H1 (cell line): ENCODE results near the gene DHX9. TPM values are rescaled to one million over a fixed set of nuclear protein-coding genes. Genes with fewer than 3 reads are reported as not detected.

ENCODE experiments used
- CTCF ChIA-PET: fragments of 300-600 bp; sonication (Branson Sonifier 250); formaldehyde crosslinking; loops from one replicate; lab custom pipeline; 2021; ENCODE audit not compliant: partially characterized antibody; lab: Charles Lee
- POLR2A ChIA-PET: fragments of 300-600 bp; sonication (Branson Sonifier 250); formaldehyde crosslinking; loops from one replicate; lab custom pipeline; 2021; ENCODE audit warnings: inconsistent platforms; ENCODE audit not compliant: partially characterized antibody; lab: Charles Lee
- DNase-seq, 2 experiments: peaks; one replicate each; pipeline versions ENCODE4 v3.0.0 to v3.0.0-alpha.2; 2010 to 2022; ENCODE audit warnings: low spot score in 2 of 2, low read depth in 1 of 2, mixed read lengths in 1 of 2
- FAIRE-seq: peaks from 2 replicates; lab custom pipeline; 2011; peaks lifted over from hg19 to GRCh38; lab: Jason Lieb, UNC
- H2AFZ ChIP-seq: 2 replicates; pipeline ENCODE4 v1.8.1; 2012; ENCODE audit warnings: low read length, inconsistent platforms
- H2AK5ac ChIP-seq: 2 replicates; pipeline ENCODE4 v1.6.1; 2013; ENCODE audit warnings: low read depth, low read length
- H2BK120ac ChIP-seq: replicated peaks from 2 replicates; pipeline ENCODE3; 2013; ENCODE audit warnings: low read depth, low read length, inconsistent platforms
- H2BK12ac ChIP-seq: 2 replicates; pipeline ENCODE4 v1.6.1; 2013; ENCODE audit warnings: low read depth, low read length
- H2BK15ac ChIP-seq: 2 replicates; pipeline ENCODE4 v1.6.1; 2013; ENCODE audit warnings: low read length
- H2BK20ac ChIP-seq: 2 replicates; pipeline ENCODE4 v1.6.1; 2013; ENCODE audit warnings: low read length
- H2BK5ac ChIP-seq: 2 replicates; pipeline ENCODE4 v1.6.1; 2013; ENCODE audit warnings: low read depth, low read length
- H3K14ac ChIP-seq: 2 replicates; pipeline ENCODE4 v1.6.1; 2013; ENCODE audit warnings: inconsistent platforms; ENCODE audit not compliant: insufficient read length
- H3K18ac ChIP-seq: 2 replicates; pipeline ENCODE4 v1.6.1; 2013; ENCODE audit warnings: low read length; ENCODE audit errors: extremely low read depth
- H3K23ac ChIP-seq: 2 replicates; pipeline ENCODE4 v1.6.1; 2013; ENCODE audit warnings: inconsistent platforms; ENCODE audit not compliant: insufficient read length
- H3K23me2 ChIP-seq: 2 replicates; pipeline ENCODE4 v1.6.1; 2013; ENCODE audit warnings: low read depth, low read length
- H3K27ac ChIP-seq: 2 replicates; pipeline ENCODE4 v1.6.1; 2011; ENCODE audit warnings: low read depth, low read length, inconsistent platforms
- H3K27me3 ChIP-seq, 4 experiments: replicated peaks in 1 of 4; 1 replicate in 1 of 4; 2 replicates in 3 of 4; pipeline versions ENCODE4 v1.6.1 to v1.8.1; 2011 to 2013; ENCODE audit warnings: low read length in 3 of 4, mild to moderate bottlenecking in 3 of 4, inconsistent platforms in 2 of 4, mixed read lengths in 2 of 4, moderate library complexity in 1 of 4; ENCODE audit not compliant: control insufficient read depth in 3 of 4, insufficient read depth in 3 of 4; ENCODE audit errors: extremely low read depth in 1 of 4
- H3K36me3 ChIP-seq, 4 experiments: 2 replicates each; pipeline versions ENCODE4 v1.6.1 to v1.8.1; 2011 to 2013; ENCODE audit warnings: mild to moderate bottlenecking in 4 of 4, low read length in 3 of 4, moderate library complexity in 2 of 4, control low read depth in 1 of 4, inconsistent platforms in 1 of 4; ENCODE audit not compliant: insufficient read depth in 4 of 4, control insufficient read depth in 2 of 4
- H3K4ac ChIP-seq: replicated peaks from 2 replicates; pipeline ENCODE3; 2013; ENCODE audit warnings: low read length, low read depth, mixed read lengths, inconsistent platforms; ENCODE audit not compliant: insufficient read length
- H3K4me1 ChIP-seq, 4 experiments: replicated peaks in 1 of 4; 1 replicate in 1 of 4; 2 replicates in 3 of 4; pipeline versions ENCODE4 v1.6.1 to v1.8.1; 2011 to 2013; ENCODE audit warnings: low read length in 3 of 4, inconsistent platforms in 2 of 4, mixed read lengths in 1 of 4; ENCODE audit not compliant: insufficient read depth in 4 of 4, control insufficient read depth in 3 of 4
- H3K4me2 ChIP-seq, 2 experiments: 2 replicates each; pipeline versions ENCODE4 v1.6.1 to v1.8.1; 2011 to 2013; ENCODE audit warnings: low read depth in 2 of 2, low read length in 2 of 2, control low read depth in 1 of 2, inconsistent platforms in 1 of 2, mild to moderate bottlenecking in 1 of 2; ENCODE audit not compliant: insufficient read depth in 1 of 2
- H3K4me3 ChIP-seq, 4 experiments: fragments of 200-600, 300-600 bp in 1 of 4; sonication (generic), shearing (Covaris generic), sonication (Bioruptor Twin) in 1 of 4; 2 replicates each; pipeline versions ENCODE4 v1.5.1 to v1.8.1; 2011 to 2016; ENCODE audit warnings: low read length in 4 of 4, low read depth in 3 of 4, control low read depth in 2 of 4, inconsistent platforms in 2 of 4, mild to moderate bottlenecking in 2 of 4, mixed read lengths in 1 of 4, moderate library complexity in 1 of 4; ENCODE audit not compliant: insufficient read depth in 2 of 4; ENCODE audit errors: extremely low read depth in 1 of 4
- H3K56ac ChIP-seq: replicated peaks from 2 replicates; pipeline ENCODE3; 2013; ENCODE audit warnings: low read depth, mild to moderate bottlenecking, mixed read lengths, low read length, inconsistent platforms; ENCODE audit not compliant: insufficient read length
- H3K79me1 ChIP-seq: 2 replicates; pipeline ENCODE4 v1.6.1; 2013; ENCODE audit warnings: low read depth, low read length, control low read depth
- H3K79me2 ChIP-seq, 2 experiments: 2 replicates each; pipeline versions ENCODE4 v1.6.1 to v1.8.1; 2012 to 2013; ENCODE audit warnings: low read length in 2 of 2, mild to moderate bottlenecking in 2 of 2, inconsistent platforms in 1 of 2; ENCODE audit not compliant: insufficient read depth in 2 of 2, control insufficient read depth in 1 of 2
- H3K9ac ChIP-seq, 4 experiments: replicated peaks in 1 of 4; 1 replicate in 1 of 4; 2 replicates in 3 of 4; pipeline versions ENCODE4 v1.6.1 to v1.8.1; 2011 to 2013; ENCODE audit warnings: low read depth in 3 of 4, low read length in 3 of 4, control low read depth in 2 of 4, mild to moderate bottlenecking in 2 of 4, moderate library complexity in 2 of 4, inconsistent platforms in 1 of 4; ENCODE audit errors: extremely low read depth in 1 of 4
- H3K9me3 ChIP-seq, 2 experiments: 2 replicates each; pipeline versions ENCODE4 v1.6.1 to v1.8.1; 2012 to 2013; ENCODE audit warnings: mild to moderate bottlenecking in 2 of 2, moderate library complexity in 2 of 2, control low read depth in 1 of 2, inconsistent platforms in 1 of 2, low read depth in 1 of 2, low read length in 1 of 2, mixed read lengths in 1 of 2; ENCODE audit not compliant: insufficient read depth in 2 of 2
- H4K20me1 ChIP-seq, 2 experiments: replicated peaks in 1 of 2; 2 replicates each; pipeline versions ENCODE3 to v1.8.1; 2011 to 2013; ENCODE audit warnings: inconsistent platforms in 2 of 2, low read length in 2 of 2, mild to moderate bottlenecking in 1 of 2; ENCODE audit not compliant: insufficient read depth in 2 of 2, control insufficient read depth in 1 of 2
- H4K5ac ChIP-seq: 2 replicates; pipeline ENCODE4 v1.6.1; 2013; ENCODE audit warnings: low read length, low read depth, mixed read lengths, inconsistent platforms; ENCODE audit not compliant: insufficient read length
- H4K8ac ChIP-seq: 2 replicates; pipeline ENCODE4 v1.8.0; 2013; ENCODE audit warnings: mild to moderate bottlenecking, moderate library complexity, low read length, inconsistent platforms; ENCODE audit not compliant: insufficient read depth; ENCODE audit errors: extremely low read depth
- H4K91ac ChIP-seq: replicated peaks from 2 replicates; pipeline ENCODE3; 2013; ENCODE audit warnings: low read length, mixed read lengths, inconsistent platforms; ENCODE audit not compliant: insufficient read length
- CHD2 ChIP-seq: IDR thresholded peaks from 2 replicates; pipeline ENCODE4 v1.6.1; 2012; ENCODE audit warnings: low read length, improper control_type of control experiment
- RAD21 ChIP-seq, 2 experiments: IDR thresholded peaks in 1 of 2; conservative IDR thresholded peaks in 1 of 2; 2 replicates each; pipeline ENCODE4 v1.6.1; 2011; ENCODE audit warnings: low read depth in 2 of 2, low read length in 2 of 2, improper control_type of control experiment in 1 of 2, inconsistent platforms in 1 of 2, mild to moderate bottlenecking in 1 of 2, moderate library complexity in 1 of 2
- SP2 ChIP-seq: IDR thresholded peaks from 2 replicates; pipeline ENCODE4 v1.6.1; 2012; ENCODE audit warnings: mild to moderate bottlenecking, low read length, inconsistent platforms
- WGBS, 2 experiments: shearing (Covaris generic) in 1 of 2; methylation state at CpG; one replicate each; pipeline versions ENCODE4 v1.1.6 to v1.1.7; 2013 to 2015; ENCODE audit warnings: low lambda C conversion rate in 2 of 2, mixed read lengths in 2 of 2, inconsistent platforms in 1 of 2, low coverage in 1 of 2, missing lambda C conversion rate in 1 of 2; ENCODE audit not compliant: insufficient replicate concordance in 2 of 2, insufficient coverage in 1 of 2, insufficient read length in 1 of 2; ENCODE audit errors: extremely low coverage in 1 of 2, missing lambda C conversion rate in 1 of 2; 5-methylcytosine and 5-hydroxymethylcytosine counted together
- polyA plus RNA-seq, 7 experiments: library from polyadenylated mRNA; depleted of rRNA in 3 of 7; stranded (reverse) in 5 of 7; unstranded in 2 of 7; fragments of >200 nt in 5 of 7; fragments of 200-250 nt in 2 of 7; gene quantifications; 1 replicate in 5 of 7; 2 replicates in 1 of 7; 4 replicates in 1 of 7; pipeline versions ENCODE4 v1.2.1 to v1.2.3, GENCODE V29; 2011 to 2013; ENCODE audit warnings: missing spikeins in 2 of 7, mixed read lengths in 2 of 7
- total RNA-seq: library from RNA; stranded (reverse); fragmentation: NEBNext Ultra II Directional; extraction: Animal tissue kit (Norgen Biotek cat#: 25700); gene quantifications from 2 replicates; pipeline ENCODE4 v1.2.1, GENCODE V29; 2021
- TF ChIP-seq, protein P1 (sequence below), 3 experiments: IDR thresholded peaks; 1 replicate in 2 of 3; 2 replicates in 1 of 3; pipeline versions ENCODE4 v1.5.1 to v1.6.1; 2011; ENCODE audit warnings: low read length in 3 of 3, mild to moderate bottlenecking in 3 of 3, inconsistent platforms in 2 of 3, low read depth in 1 of 3, moderate library complexity in 1 of 3; ENCODE audit not compliant: insufficient read depth in 1 of 3; ENCODE audit errors: control extremely low read depth in 1 of 3

DHX9 gene
- total and polyA plus RNA-seq, 2 of the 8 experiments (the other 6 are each of a cell fraction or from before 2014, with no cell fraction given), result 153 to 333 TPM

DNA sequence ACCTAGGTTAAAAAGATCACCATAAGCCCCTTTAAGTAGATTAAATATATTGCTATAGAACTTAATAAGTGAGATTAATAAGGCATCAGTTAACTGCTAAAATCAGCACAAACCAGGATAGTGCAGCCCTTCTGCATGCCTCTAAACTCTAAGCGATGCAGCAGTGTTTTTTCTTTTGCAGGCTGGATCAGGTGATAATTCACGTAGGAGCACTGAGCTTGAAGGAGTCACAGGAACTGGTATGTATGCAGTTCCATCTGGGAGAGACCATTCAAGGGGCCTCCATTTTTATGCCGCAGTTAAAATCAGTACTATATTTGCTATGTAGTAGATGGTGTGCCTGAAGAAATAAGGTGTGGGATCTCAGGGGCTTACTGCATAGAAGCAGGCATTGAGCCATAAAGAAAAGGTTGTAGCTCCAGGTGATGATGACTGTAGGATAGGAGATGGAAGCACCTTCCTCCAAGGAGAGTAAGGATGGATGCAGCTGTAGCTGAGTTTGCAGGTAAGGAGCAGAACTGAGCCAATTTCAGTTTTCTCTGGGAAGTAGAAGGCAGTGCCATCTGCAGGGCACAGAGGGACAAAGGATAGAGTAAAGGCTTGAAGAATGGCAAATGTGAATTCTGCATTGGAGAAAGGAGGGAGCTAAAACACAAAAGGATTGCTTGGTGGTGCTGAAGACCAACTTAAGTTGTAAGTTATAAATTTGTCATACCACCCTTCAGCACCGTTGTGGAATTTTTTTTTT, 27.0 kb upstream of the DHX9 start:
- CTCF ChIA-PET, result interaction anchor here (0.5 to 1.4 kb wide), 6 partner anchors 11 to 217 kb away, joined by 3 to 6 read pairs (median 4); no protein-coding TSS in a partner anchor
- H2BK12ac ChIP-seq, result no peak overlapping the region
- no peak for FAIRE-seq

More for the DNA sequence above, 27.0 kb upstream of the DHX9 start:
- TF ChIP-seq SP2 (no peak), CHD2 (no peak), RAD21 (IDR thresholded peaks at IDR 0.05 in 1 of 2, conservative IDR thresholded peaks at IDR 0.05 in 1 of 2; ENCODE audit: low read depth in 2 of 2, low read length in 2 of 2) (peak; percentile 1 to 31; a peak in 1 of 4 replicates)
- TF ChIP-seq, protein P1, sequence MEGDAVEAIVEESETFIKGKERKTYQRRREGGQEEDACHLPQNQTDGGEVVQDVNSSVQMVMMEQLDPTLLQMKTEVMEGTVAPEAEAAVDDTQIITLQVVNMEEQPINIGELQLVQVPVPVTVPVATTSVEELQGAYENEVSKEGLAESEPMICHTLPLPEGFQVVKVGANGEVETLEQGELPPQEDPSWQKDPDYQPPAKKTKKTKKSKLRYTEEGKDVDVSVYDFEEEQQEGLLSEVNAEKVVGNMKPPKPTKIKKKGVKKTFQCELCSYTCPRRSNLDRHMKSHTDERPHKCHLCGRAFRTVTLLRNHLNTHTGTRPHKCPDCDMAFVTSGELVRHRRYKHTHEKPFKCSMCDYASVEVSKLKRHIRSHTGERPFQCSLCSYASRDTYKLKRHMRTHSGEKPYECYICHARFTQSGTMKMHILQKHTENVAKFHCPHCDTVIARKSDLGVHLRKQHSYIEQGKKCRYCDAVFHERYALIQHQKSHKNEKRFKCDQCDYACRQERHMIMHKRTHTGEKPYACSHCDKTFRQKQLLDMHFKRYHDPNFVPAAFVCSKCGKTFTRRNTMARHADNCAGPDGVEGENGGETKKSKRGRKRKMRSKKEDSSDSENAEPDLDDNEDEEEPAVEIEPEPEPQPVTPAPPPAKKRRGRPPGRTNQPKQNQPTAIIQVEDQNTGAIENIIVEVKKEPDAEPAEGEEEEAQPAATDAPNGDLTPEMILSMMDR (IDR thresholded peaks at IDR 0.05; ENCODE audit: control extremely low read depth in 1 of 3, insufficient read depth in 1 of 3, low read depth in 1 of 3, low read length in 3 of 3), result peak in 2 of 3 experiments; percentile 35 to 46; a peak in 2 of 4 replicates
- Histone ChIP-seq H3K79me2 (no peaks in the 10 kb centered on the region), H2BK5ac (no peak overlapping the region), H2AFZ (no peak overlapping the region), H2BK15ac (no peak overlapping the region), H3K4me3 (no peak overlapping the region), H3K4me2 (no peak overlapping the region), H3K27ac (no peak overlapping the region), H3K9me3 (no peaks in the 10 kb centered on the region), H3K4me1 (0 out of 7 replicates have a peak, but pooled peaks cover 0 to 4% (median 0%) of the 10 kb centered on the region in 4 experiments), H4K5ac (no peak overlapping the region), H3K4ac (no peak overlapping the region), H3K14ac (no peak overlapping the region), H3K79me1 (no peaks in the 10 kb centered on the region), H3K23ac (no peak overlapping the region), H2AK5ac (no peak overlapping the region), H3K23me2 (peaks cover 3% of the 10 kb centered on the region; the same call in 1 of the 2 replicates), H3K18ac (no peak overlapping the region), H4K8ac (no peak overlapping the region), H4K20me1 (no peaks in the 10 kb centered on the region), H4K91ac (no peak overlapping the region), H3K36me3 (no peaks in the 10 kb centered on the region; a peak in 1 of 8 replicates), H2BK120ac (no peak overlapping the region), H3K56ac (no peak overlapping the region), H3K27me3 (no peaks in the 10 kb centered on the region), H2BK20ac (no peak overlapping the region), H3K9ac (no peak overlapping the region)
- WGBS, 2 experiments, result 84% methylated on average over 4 of the region's 4 CpGs; no CpG with 5 or more reads in 1 of the 2 experiments
- POLR2A ChIA-PET, result interaction anchor here (0.6 to 1.0 kb wide), 2 partner anchors 11 to 201 kb away, joined by 3 to 4 read pairs; no protein-coding TSS in a partner anchor
- no peak for DNase-seq
